Measurements from ENCODE around the gene GRB10.

GRCh38 chr7:50618281-50618680, 164.4 kb downstream of the GRB10 start:
- TF ChIP-seq ATF3 (IDR thresholded peaks at IDR 0.05; ENCODE audit: insufficient read depth, low read depth, low read length) (no peak), RNF2 (IDR thresholded peaks at IDR 0.05; ENCODE audit: borderline replicate concordance, low read depth, low read length, missing control alignments, poor library complexity, severe bottlenecking) (no peak), CTCF (IDR thresholded peaks at IDR 0.05; ENCODE audit: control extremely low read depth in 1 of 3, insufficient read depth in 1 of 3, low read depth in 1 of 3, low read length in 3 of 3) (no peak), EGR1 (IDR thresholded peaks at IDR 0.05; ENCODE audit: borderline replicate concordance, low read depth, low read length) (no peak), MAX (IDR thresholded peaks at IDR 0.05) (no peak), TCF12 (IDR thresholded peaks at IDR 0.05; ENCODE audit: low read depth, low read length) (no peak), EZH2 (IDR thresholded peaks at IDR 0.05; ENCODE audit: low read depth, low read length, severe bottlenecking) (no peak), CEBPB (IDR thresholded peaks at IDR 0.05; ENCODE audit: low read depth, low read length) (no peak)

Data from H1 (cell line).